ENCODE measurements around the gene PEBP1.

The PEBP1 gene

GRCh38 chr12:118136559-118137003 lies 657 bp downstream of the PEBP1 start:
- no peak for DNase-seq (ENCODE audit: low read depth in 2 of 2)

GRCh38 chr12:118137148-118137678 lies 1.3 kb downstream of the PEBP1 start:
- no peak for DNase-seq (ENCODE audit: low read depth in 2 of 2)

- DNase-seq (ENCODE audit: low read depth in 2 of 2) = no peak
Observed at GRCh38 chr12:118140825-118141224, 4.9 kb downstream of the PEBP1 start.

GRCh38 chr12:118144499-118144898 lies 8.6 kb downstream of the PEBP1 start:
- DNase-seq (ENCODE audit: low read depth in 2 of 2) = no peak

- no peak for DNase-seq (ENCODE audit: low read depth in 2 of 2)
Observed at GRCh38 chr12:118145113-118145797, 9.3 kb downstream of the PEBP1 start.

GRCh38 chr12:118145798-118146156 lies 9.9 kb downstream of the PEBP1 start:
- no peak for DNase-seq (ENCODE audit: low read depth in 2 of 2)

GRCh38 chr12:118148287-118148686 lies 12.4 kb downstream of the PEBP1 start:
- DNase-seq (ENCODE audit: low read depth in 2 of 2) = no peak

GRCh38 chr12:118150625-118151024 lies 14.7 kb downstream of the PEBP1 start:
- no peak for DNase-seq (ENCODE audit: low read depth in 2 of 2)

- DNase-seq (ENCODE audit: low read depth in 2 of 2) = no peak
Observed at GRCh38 chr12:118151755-118152154, 15.8 kb downstream of the PEBP1 start.

- no peak for DNase-seq (ENCODE audit: low read depth in 2 of 2)
Observed at GRCh38 chr12:118160536-118160935, 24.6 kb downstream of the PEBP1 start.

- no peak for DNase-seq (ENCODE audit: low read depth in 2 of 2)
Observed at GRCh38 chr12:118164798-118165486, 29.0 kb downstream of the PEBP1 start.

- DNase-seq (ENCODE audit: low read depth in 2 of 2) = no peak
Observed at GRCh38 chr12:118166946-118167345, 31.0 kb downstream of the PEBP1 start.

GRCh38 chr12:118175823-118176447 lies 40.0 kb downstream of the PEBP1 start:
- DNase-seq (ENCODE audit: low read depth in 2 of 2) = no peak

GRCh38 chr12:118183155-118183554 lies 47.2 kb downstream of the PEBP1 start:
- DNase-seq (ENCODE audit: low read depth in 2 of 2) = no peak

- no peak for DNase-seq (ENCODE audit: low read depth in 2 of 2)
Observed at GRCh38 chr12:118183711-118184110, 47.8 kb downstream of the PEBP1 start.

GRCh38 chr12:118185602-118186397 lies 49.9 kb downstream of the PEBP1 start:
- no peak for DNase-seq (ENCODE audit: low read depth in 2 of 2)

- DNase-seq (ENCODE audit: low read depth in 2 of 2) = no peak
Observed at GRCh38 chr12:118187751-118188435, 52.0 kb downstream of the PEBP1 start.

- no peak for DNase-seq (ENCODE audit: low read depth in 2 of 2)
Observed at GRCh38 chr12:118188690-118189371, 52.9 kb downstream of the PEBP1 start.

GRCh38 chr12:118189741-118190191 lies 53.8 kb downstream of the PEBP1 start:
- DNase-seq (ENCODE audit: low read depth in 2 of 2) = no peak

GRCh38 chr12:118190266-118190665 lies 54.3 kb downstream of the PEBP1 start:
- DNase-seq (ENCODE audit: low read depth in 2 of 2) = no peak

- DNase-seq (ENCODE audit: low read depth in 2 of 2) = no peak
Observed at GRCh38 chr12:118193477-118193876, 57.6 kb downstream of the PEBP1 start.
